HG03280 (cell line): Measurements from ENCODE around the gene CEP162.
"Not testable (repeated sequence)": the region's sequence is repeated elsewhere in the genome, so short reads cannot be mapped to it uniquely, and the experiment has no call there.

Experiments
- ATAC-seq: cut with Tn5 transposase; IDR thresholded peaks from one replicate; pipeline ENCODE4 v1.9.1; 2021; ENCODE audit warnings: mild to moderate bottlenecking, moderate library complexity; ENCODE audit not compliant: unreplicated experiment

Gene CEP162

GRCh38 chr6:84227044-84227433, 404 bp downstream of the CEP162 start:
- peak; percentile 17 for ATAC-seq

- no peak for ATAC-seq
Observed at GRCh38 chr6:84224251-84224650, 3.2 kb downstream of the CEP162 start.

GRCh38 chr6:84223608-84224007, 3.8 kb downstream of the CEP162 start:
- not testable (repeated sequence) for ATAC-seq

DNA sequence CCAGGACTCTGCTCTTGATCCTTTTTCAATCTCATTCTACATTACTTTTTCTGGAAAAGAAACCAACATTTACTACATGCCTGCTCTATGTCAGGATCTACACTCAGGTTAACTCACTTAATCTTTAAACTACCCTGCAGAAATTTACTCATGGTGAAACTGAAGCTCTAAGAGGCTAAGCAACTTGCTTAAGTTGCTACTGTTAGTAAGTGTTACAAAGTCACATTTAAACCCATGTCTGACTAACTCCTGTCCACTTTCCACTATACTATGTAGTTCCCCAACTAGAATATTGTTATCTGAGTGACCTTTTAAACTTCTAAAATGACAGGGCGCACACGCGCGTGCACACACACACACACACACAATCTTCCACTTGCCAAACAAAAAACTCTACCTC, 5.0 kb downstream of the CEP162 start:
- ATAC-seq: no peak

DNA sequence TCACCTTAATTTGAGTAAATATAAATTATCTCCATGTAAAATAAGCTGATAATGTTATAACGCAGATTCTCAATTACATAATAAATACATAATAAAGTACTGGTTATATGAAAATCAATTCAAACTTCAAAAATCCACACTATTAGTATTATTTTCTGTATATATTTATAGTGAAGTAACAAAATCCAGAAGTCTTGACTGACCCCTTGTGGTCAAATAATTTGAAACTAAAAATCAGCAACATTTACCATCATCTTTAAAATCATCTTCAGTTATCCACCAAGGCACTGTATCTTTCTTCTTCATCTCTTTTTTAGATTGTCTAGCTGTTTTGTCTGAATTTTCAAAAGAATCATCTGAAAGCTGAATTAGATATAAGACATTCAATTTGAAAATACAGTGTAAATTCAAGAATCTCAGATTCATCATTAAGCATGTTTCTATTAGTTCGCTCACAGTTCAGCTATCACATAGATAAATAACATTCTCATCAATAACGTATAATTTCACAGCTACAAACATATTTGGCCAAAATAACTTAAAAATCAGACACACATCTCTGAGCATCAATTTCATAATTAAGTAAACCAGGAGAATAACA, 6.5 kb downstream of the CEP162 start:
- no peak for ATAC-seq

DNA sequence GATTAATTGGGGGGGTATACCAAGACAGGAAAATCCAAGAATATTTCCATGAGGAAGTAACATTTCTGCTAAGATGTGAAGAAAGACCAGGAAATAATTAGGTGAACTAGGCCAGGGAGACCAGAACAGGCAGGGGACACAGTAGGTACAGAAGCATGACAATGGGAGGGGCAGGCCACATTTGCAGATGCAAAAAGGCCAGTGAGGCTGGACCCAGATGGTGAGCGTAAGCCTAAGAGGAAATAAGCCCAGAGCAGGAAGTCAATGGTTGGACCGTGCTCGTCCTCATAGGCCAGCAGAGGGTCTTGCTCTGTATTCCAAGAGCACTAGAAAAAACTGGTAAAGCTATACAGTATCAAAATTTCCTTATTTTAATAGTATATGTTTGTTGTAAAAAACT, 9.4 kb downstream of the CEP162 start:
- ATAC-seq: no peak

- no peak for ATAC-seq
Observed at GRCh38 chr6:84213217-84213616, 14.2 kb downstream of the CEP162 start.

DNA sequence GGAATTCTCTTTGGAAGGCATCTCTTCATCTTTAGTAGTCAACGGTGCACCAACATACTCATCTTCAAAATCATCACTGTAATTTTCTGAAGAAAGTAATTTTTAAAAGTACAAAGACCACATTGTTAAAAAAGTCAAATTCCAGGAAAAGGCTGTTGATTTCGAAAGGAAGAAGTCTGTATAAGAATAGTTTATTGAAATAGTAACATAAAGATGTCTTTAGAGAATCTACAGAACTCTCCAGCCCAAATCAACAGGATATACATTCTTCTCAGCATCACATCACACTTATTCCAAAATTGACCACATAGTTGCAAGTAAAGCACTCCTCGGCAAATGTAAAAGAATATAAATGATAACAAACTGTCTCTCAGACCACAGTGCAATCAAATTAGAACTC, 23.4 kb downstream of the CEP162 start:
- no peak for ATAC-seq

DNA sequence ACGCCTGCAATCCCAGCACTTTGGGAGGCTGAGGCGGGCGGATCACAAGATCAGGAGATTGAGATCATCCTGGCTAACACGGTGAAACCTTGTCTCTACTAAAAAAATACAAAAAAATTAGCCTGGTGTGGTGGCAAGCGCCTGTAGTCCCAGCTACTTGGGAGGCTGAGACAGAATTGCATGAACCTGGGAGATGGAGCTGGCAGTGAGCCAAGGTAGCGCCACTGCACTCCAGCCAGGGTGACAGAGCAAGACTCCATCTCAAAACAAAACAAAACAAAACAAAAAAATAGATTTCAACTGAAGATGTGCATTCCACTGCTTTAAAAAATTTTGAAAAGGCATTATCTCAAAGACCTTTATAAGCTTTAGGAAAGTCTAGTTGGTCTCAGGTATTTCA, 27.5 kb downstream of the CEP162 start:
- not testable (repeated sequence) for ATAC-seq

GRCh38 chr6:84197708-84198107, 29.7 kb downstream of the CEP162 start:
- ATAC-seq: no peak

DNA sequence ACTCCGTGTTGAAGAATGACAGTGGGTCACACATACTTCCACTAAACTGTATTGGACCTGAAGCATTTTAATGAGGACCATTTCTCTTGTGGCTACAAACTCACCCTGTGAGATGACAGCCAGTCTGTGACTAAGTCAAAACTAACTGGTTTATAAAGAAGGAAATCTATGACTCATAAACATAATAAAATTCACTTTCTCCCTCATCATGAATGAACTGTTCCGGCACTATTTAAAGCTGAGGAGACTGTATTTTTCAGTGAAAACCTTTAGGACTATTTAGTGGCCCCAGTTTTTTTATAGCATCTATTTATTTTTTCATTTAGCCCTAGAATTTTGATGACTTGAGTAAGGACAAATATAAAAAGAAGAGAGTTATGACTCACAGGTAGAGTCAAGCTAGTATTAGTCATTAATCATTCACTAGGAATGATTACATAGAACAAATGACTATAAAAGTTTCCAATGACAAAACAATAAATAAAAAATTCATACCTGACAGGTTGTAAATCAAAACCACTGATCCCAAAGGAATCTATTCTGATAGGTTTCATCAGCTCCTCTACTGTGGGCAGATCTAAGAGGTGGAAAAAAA, 34.2 kb downstream of the CEP162 start:
- ATAC-seq: no peak

DNA sequence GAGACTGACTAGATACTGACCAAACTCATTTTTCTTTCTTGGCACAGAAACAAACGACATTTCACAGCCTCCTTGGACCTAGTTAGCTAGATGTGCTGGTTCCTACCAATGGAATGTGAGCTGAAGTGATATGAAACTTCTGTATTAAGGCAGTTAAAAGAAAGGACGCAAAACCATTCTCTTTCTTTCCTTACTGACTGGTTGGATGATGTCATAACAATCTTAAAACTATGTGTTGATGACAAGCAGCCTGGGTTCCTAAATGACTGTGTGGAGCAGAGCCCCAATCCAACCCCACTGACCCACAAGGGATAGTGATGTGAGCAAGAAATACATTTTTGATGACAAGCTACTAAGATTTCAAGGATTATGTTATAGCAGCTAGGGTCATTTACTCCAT, 35.6 kb downstream of the CEP162 start:
- no peak for ATAC-seq

GRCh38 chr6:84189356-84189755, 38.1 kb downstream of the CEP162 start:
- ATAC-seq: not testable (repeated sequence)

GRCh38 chr6:84183430-84183829, 44.0 kb downstream of the CEP162 start:
- no peak for ATAC-seq

DNA sequence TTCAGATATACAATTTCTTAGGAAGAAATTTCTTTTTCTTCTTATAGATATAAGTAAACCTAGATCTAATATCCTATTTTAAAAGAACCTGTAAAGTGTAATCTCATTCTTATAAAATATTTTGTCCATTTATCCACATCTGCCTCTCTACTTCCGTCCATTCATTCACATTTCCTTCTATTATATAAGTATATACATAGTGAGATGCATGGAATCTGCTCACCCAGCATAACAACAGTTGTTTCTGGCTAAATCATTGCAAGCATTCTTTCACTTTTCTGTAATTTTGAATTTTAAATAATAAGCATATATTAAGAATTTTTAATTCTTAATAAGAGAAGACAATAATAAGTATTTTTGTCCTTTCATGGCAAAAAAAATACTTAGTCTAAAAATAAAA, 45.4 kb downstream of the CEP162 start:
- no peak for ATAC-seq

DNA sequence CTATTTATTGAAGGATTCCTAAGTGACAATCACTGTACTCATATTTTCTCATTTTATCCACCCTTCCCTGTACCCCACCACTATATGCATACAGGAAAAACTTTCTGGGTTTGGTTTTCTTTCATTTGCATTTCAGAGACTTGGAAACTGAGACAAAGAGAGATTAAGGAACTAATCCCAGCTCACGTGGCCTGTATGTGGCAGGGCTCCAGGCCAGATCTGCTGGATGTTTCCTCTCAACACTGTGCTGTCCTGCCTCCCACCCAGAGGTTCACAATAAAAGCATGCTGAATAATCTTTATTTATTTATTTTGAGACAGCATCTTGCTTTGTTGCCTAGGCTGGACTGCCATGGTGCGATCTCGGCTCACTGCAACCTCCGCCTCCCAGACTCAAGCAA, 50.2 kb downstream of the CEP162 start:
- ATAC-seq: no peak

GRCh38 chr6:84172574-84172973, 54.9 kb downstream of the CEP162 start:
- ATAC-seq: no peak

DNA sequence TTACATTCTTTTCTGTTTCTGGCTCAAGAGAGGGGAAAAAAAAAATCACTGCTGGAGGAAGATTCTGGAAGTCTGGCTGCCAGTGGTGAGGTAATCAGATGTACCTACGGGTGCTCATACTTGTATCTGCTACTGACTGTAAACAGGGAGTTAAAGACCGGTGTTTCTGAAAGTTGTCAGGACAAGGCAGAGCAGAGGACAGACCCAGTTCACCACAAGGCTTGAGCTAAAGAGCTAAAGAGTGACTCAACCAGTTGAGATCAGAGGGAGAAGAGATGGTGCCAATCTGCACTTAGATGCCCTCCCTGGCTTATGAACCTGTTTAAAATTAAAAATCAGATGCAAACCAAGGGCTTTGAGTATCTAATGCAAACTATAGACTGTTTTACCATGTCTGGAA, 55.4 kb downstream of the CEP162 start:
- no peak for ATAC-seq

DNA sequence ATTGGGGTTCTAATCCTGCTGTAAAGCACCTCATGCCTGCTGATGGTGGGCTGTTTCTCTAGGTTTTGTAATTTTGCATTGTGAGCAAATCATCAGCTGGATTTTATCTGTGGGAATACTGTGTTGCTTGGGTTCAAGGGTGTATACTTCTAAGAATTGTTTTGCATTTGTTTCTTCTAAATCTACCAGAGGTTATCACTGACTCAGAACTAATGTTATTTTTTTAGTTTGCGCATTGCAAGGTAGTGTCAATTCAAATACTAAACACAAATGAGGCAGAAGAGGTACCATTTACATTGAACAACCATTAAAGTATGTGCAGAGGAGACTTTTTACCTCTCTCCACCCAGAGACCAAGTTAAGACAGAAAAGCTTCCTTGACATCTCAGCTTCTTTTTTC, 60.0 kb downstream of the CEP162 start:
- no peak for ATAC-seq

DNA sequence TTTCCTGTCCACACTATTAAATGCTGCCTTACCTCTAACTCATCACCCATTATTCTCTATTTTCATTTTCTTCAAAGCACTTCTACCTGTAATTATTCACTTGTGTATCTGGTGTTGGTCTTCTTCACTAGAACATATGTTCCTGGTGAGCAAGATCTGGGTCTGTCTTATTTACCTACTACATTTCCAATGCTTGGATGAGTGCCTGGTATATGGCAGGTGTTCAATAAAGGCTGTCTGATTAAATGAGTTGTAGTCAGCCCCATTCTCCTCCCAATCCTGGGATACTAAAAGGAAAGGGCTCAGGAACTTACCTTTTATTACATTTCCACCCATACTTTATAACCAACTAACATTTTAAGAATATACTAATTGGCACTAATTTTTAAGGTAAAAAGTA, 61.0 kb downstream of the CEP162 start:
- ATAC-seq: no peak

DNA sequence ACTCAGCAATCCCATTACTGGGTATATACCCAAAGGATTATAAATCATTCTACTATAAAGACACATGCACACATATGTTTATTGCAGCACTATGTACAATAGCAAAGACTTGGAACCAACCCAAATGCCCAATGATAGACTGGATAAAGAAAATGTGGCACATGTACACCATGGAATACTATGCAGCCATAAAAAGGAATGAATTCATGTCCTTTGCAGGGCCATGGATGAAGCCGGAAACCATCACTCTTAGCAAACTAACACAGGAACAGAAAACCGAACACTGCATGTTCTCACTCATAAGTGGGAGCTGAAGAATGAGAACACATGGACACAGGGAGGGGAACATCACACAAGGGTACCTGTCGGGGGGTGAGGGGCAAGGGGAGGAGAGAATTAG, 63.1 kb downstream of the CEP162 start:
- ATAC-seq: not testable (repeated sequence)

- no peak for ATAC-seq
Observed at GRCh38 chr6:84161190-84161589, 66.3 kb downstream of the CEP162 start.

DNA sequence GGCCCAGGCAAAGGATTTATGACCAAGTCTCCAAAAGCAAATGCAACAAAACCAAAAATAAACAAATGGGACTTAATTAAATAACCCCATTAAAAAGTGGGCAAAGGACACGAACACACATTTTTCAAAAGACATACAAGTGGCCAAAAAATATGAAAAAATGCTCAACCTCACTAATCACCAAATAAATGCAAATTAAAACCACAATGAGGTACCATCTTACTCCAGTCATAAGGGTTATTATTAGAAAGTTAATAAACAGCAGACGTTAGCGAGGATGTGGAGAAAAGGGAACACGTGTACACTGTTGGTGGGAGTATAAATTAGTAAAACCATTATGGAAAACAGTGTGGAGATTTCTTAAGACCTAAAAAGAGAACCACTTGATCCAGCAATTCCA, 71.1 kb downstream of the CEP162 start:
- ATAC-seq: no peak
